Panc1 (cell line): ENCODE results near the gene AKAP12. TPM values are rescaled to one million over a fixed set of nuclear protein-coding genes. Genes with fewer than 3 reads are reported as not detected.

Experiments
- ATAC-seq: fragments of 200-7000 bp; cut with Tn5 transposase; 2 replicates; pipeline ENCODE4 v1.9.1; 2020; ENCODE audit warnings: mild to moderate bottlenecking, moderate library complexity
- BruUV-seq: library from RNA; stranded (reverse); fragments of 400-500 nt; replicated peaks from 2 replicates; lab custom pipeline; 2021; lab: Mats Ljungman, UMichigan
- CTCF ChIA-PET: fragments of 300-600 bp; sonication (Branson Sonifier 250); formaldehyde crosslinking; loops from one replicate; lab custom pipeline; 2022; ENCODE audit warnings: antibody characterized with exemption; lab: Charles Lee
- POLR2A ChIA-PET: fragments of 300-600 bp; sonication (Branson Sonifier 250); formaldehyde crosslinking; loops from one replicate; lab custom pipeline; 2022; ENCODE audit warnings: antibody characterized with exemption; lab: Charles Lee
- DNase-seq: peaks from one replicate; pipeline ENCODE4 v3.0.0-alpha.2; 2010; ENCODE audit warnings: low read depth, low spot score
- H3K27ac ChIP-seq: 2 replicates; pipeline ENCODE4 v1.5.1; 2011; ENCODE audit warnings: mild to moderate bottlenecking, low read length, inconsistent platforms
- H3K27me3 ChIP-seq: fragments of 200-500 bp; sonication (Bioruptor generic); 2 replicates; pipeline ENCODE4 v1.6.0; 2014; ENCODE audit warnings: low read length, inconsistent platforms; ENCODE audit not compliant: control insufficient read depth, insufficient read depth
- H3K36me3 ChIP-seq: fragments of 200-500 bp; sonication (Bioruptor generic); 2 replicates; pipeline ENCODE4 v1.5.1; 2014; ENCODE audit warnings: inconsistent platforms, mild to moderate bottlenecking, low read length, moderate library complexity; ENCODE audit not compliant: control insufficient read depth, insufficient read depth
- H3K4me1 ChIP-seq: 2 replicates; pipeline ENCODE4 v1.5.1; 2011; ENCODE audit warnings: inconsistent platforms, mild to moderate bottlenecking, low read length, moderate library complexity; ENCODE audit not compliant: control insufficient read depth, insufficient read depth
- H3K4me3 ChIP-seq, 2 experiments: 2 replicates each; pipeline ENCODE4 v1.5.1; 2011 to 2012; ENCODE audit warnings: low read depth in 2 of 2, low read length in 2 of 2, mild to moderate bottlenecking in 2 of 2, inconsistent platforms in 1 of 2, moderate library complexity in 1 of 2
- H3K9me3 ChIP-seq: fragments of 200-500 bp; sonication (Bioruptor generic); 2 replicates; pipeline ENCODE4 v1.5.1; 2014; ENCODE audit warnings: low read depth, mild to moderate bottlenecking, inconsistent platforms, low read length, moderate library complexity; ENCODE audit not compliant: control insufficient read depth, insufficient read depth
- CTCF ChIP-seq: fragments of 450-650 bp; IDR thresholded peaks from 2 replicates; pipeline ENCODE4 v1.5.1; 2017; ENCODE audit warnings: mild to moderate bottlenecking
- POLR2AphosphoS5 ChIP-seq: IDR thresholded peaks from 2 replicates; pipeline ENCODE4 v1.6.1; 2012; ENCODE audit warnings: mild to moderate bottlenecking, low read depth, low read length, moderate library complexity
- SIN3A ChIP-seq: IDR thresholded peaks from 2 replicates; pipeline ENCODE4 v1.6.1; 2012; ENCODE audit warnings: low read depth, mild to moderate bottlenecking, low read length, moderate library complexity, borderline replicate concordance; ENCODE audit not compliant: insufficient read depth
- TCF7L2 ChIP-seq: IDR thresholded peaks from 2 replicates; pipeline ENCODE4 v1.6.1; 2011; ENCODE audit warnings: mild to moderate bottlenecking, low read depth, low read length, inconsistent platforms
- in situ Hi-C: cut with HindIII; loops from 2 replicates; pipeline ENCODE4 v1.10.0; 2016; ENCODE audit warnings: low sequenced_read_pairs, low pct_unique_long_range_greater_than_20kb
- intact Hi-C: fragments of 100-400 bp; cut with micrococcal nuclease; formaldehyde crosslinking; loops from one replicate; pipeline ENCODE4 v1.10.0; 2022; ENCODE audit not compliant: unreplicated experiment
- total RNA-seq: library from RNA; stranded (reverse); gene quantifications from one replicate; pipeline ENCODE4 v1.2.1, GENCODE V29; 2021; ENCODE audit not compliant: unreplicated experiment
- TF ChIP-seq, protein P1 (sequence below), 2 experiments: IDR thresholded peaks; 2 replicates each; pipeline ENCODE4 v1.6.1; 2011 to 2012; ENCODE audit warnings: low read depth in 2 of 2, control low read depth in 1 of 2, low read length in 1 of 2, mild to moderate bottlenecking in 1 of 2, moderate library complexity in 1 of 2; ENCODE audit not compliant: insufficient read depth in 1 of 2

AKAP12 gene
- total RNA-seq, 1 experiment from 2014 or later: 267 TPM

DNA sequence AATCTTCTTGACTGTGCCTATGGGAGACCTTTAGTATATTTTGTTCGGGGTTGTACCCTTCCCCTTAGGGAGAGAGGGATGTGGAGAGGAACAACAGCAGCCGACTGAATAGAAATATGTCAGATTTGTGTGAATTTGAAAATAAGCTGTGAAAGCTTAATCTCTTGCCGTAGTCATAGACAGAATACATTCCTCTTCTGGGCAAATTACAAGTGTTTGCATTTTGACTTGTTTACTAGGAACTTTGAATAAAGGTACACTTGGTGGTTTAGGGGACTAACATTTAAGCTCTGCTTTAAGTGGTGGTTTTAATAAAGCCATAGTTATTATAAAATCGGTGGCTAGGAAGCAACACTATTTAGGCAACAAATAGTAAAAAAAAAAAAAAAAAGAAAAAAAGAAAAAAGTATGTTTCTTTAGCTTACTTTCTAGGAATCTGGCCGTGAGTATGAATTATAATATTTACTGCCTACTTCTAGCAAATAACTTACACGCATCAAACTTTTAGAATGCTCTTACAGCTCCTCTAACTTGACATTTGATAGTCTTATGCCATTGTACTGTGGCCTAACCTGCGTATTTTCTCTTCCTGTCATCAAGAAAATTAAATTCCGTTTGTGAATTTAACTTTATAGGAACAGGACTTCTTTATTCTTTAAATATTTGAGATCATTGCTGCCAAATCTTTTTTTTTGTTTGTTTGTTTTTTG is 86.5 kb downstream of the AKAP12 start:
- CTCF ChIA-PET: interaction anchor here (0.7 to 2.9 kb wide), 3 partner anchors 129 to 434 kb away, joined by 4 to 39 read pairs (median 8); no protein-coding TSS in a partner anchor
- in situ Hi-C loops (no loop called here), intact Hi-C loops (loop anchor here (10.0 kb wide), 1 partner anchor 261 kb away; no protein-coding TSS in a partner anchor)
- ATAC-seq: peak; percentile 11; the same call in 1 of the 2 replicates
- Histone ChIP-seq H3K27me3 (no peaks in the 10 kb centered on the region), H3K9me3 (no peaks in the 10 kb centered on the region), H3K4me1 (peaks cover 25% of the 10 kb centered on the region), H3K27ac (peak overlapping the region; percentile 85), H3K4me3 (peak overlapping the region; percentile 63 to 85), H3K36me3 (no peaks in the 10 kb centered on the region)
- DNase-seq: no peak
- TF ChIP-seq, protein P1, sequence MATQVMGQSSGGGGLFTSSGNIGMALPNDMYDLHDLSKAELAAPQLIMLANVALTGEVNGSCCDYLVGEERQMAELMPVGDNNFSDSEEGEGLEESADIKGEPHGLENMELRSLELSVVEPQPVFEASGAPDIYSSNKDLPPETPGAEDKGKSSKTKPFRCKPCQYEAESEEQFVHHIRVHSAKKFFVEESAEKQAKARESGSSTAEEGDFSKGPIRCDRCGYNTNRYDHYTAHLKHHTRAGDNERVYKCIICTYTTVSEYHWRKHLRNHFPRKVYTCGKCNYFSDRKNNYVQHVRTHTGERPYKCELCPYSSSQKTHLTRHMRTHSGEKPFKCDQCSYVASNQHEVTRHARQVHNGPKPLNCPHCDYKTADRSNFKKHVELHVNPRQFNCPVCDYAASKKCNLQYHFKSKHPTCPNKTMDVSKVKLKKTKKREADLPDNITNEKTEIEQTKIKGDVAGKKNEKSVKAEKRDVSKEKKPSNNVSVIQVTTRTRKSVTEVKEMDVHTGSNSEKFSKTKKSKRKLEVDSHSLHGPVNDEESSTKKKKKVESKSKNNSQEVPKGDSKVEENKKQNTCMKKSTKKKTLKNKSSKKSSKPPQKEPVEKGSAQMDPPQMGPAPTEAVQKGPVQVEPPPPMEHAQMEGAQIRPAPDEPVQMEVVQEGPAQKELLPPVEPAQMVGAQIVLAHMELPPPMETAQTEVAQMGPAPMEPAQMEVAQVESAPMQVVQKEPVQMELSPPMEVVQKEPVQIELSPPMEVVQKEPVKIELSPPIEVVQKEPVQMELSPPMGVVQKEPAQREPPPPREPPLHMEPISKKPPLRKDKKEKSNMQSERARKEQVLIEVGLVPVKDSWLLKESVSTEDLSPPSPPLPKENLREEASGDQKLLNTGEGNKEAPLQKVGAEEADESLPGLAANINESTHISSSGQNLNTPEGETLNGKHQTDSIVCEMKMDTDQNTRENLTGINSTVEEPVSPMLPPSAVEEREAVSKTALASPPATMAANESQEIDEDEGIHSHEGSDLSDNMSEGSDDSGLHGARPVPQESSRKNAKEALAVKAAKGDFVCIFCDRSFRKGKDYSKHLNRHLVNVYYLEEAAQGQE (IDR thresholded peaks at IDR 0.05; ENCODE audit: insufficient read depth in 1 of 2, low read depth in 2 of 2, low read length in 1 of 2): no peak
- peak; percentile 10; the same call in 1 of the 2 replicates for TF ChIP-seq TCF7L2
- TSS peak; percentile 74 for BruUV-seq
- POLR2A ChIA-PET: interaction anchor here (0.6 to 1.1 kb wide), 6 partner anchors 80 to 914 kb away, joined by 3 to 9 read pairs (median 3); no protein-coding TSS in a partner anchor

DNA sequence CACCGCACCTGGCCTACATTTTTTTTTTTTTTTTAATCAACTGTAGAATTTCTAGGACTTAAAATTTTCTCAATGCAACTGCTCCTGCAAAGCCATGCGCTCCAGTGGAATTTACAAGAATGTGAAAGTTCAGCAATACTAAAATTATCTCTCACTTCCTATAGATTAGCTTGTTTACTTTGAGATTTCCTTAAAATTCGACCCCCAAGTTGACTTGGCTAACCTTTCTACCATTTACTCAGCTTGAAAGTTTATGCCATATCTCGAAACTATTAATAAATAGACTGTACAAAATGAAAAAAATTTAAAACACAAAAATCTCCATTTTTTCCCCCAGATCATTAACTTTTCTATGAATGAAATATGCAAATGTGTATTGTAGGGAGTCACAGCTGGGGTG is 87.3 kb downstream of the AKAP12 start:
- in situ Hi-C loops (no loop called here), intact Hi-C loops (loop anchor here (10.0 kb wide), 1 partner anchor 262 kb away; no protein-coding TSS in a partner anchor)
- no TSS peak for BruUV-seq
- DNase-seq (no peak), ATAC-seq (no peak)
- TF ChIP-seq, protein P1 (IDR thresholded peaks at IDR 0.05; ENCODE audit: insufficient read depth in 1 of 2, low read depth in 2 of 2, low read length in 1 of 2): no peak
- TF ChIP-seq TCF7L2 (no peak), SIN3A (no peak), POLR2AphosphoS5 (no peak), CTCF (no peak)
- H3K27me3 ChIP-seq: no peaks in the 10 kb centered on the region
- H3K36me3 ChIP-seq: no peaks in the 10 kb centered on the region
- peak overlapping the region; percentile 85 for H3K27ac ChIP-seq
- peak overlapping the region; percentile 63 to 85 for H3K4me3 ChIP-seq
- CTCF ChIA-PET: interaction anchor here (1.1 kb wide), 1 partner anchor 435 kb away, joined by 4 read pairs; no protein-coding TSS in a partner anchor
- POLR2A ChIA-PET: interaction anchor here (0.9 kb wide), 1 partner anchor 268 kb away, joined by 3 read pairs; no protein-coding TSS in a partner anchor
- H3K9me3 ChIP-seq: no peaks in the 10 kb centered on the region
- H3K4me1 ChIP-seq: peaks cover 25% of the 10 kb centered on the region
